MM.1S (cell line): ENCODE data around the gene PAX7.

Source experiments
- DNase-seq: peaks from one replicate; pipeline ENCODE4 v3.0.0-alpha.2; 2015
- H2AFZ ChIP-seq: fragments of 300-600 bp; sonication (generic); 2 replicates; pipeline ENCODE4 v1.6.0; 2016; ENCODE audit warnings: antibody characterized with exemption, low read length
- H3F3A ChIP-seq: fragments of 300-600 bp; sonication (generic); 2 replicates; pipeline ENCODE4 v1.6.1; 2016; ENCODE audit warnings: mild to moderate bottlenecking, antibody characterized with exemption, low read length, moderate library complexity, mixed read lengths; ENCODE audit not compliant: insufficient read depth
- H3K27ac ChIP-seq: fragments of 300-600 bp; sonication (generic); 2 replicates; pipeline ENCODE4 v1.5.1; 2016; ENCODE audit warnings: mild to moderate bottlenecking, low read length
- H3K27me3 ChIP-seq: fragments of 300-600 bp; sonication (generic); replicated peaks from 2 replicates; pipeline ENCODE4 v1.6.0; 2016; ENCODE audit warnings: low read length; ENCODE audit not compliant: insufficient read depth
- H3K36me3 ChIP-seq: fragments of 300-600 bp; sonication (generic); replicated peaks from 2 replicates; pipeline ENCODE4 v1.6.1; 2016; ENCODE audit warnings: mild to moderate bottlenecking, low read length, mixed read lengths; ENCODE audit not compliant: insufficient read depth
- H3K4me1 ChIP-seq: fragments of 300-600 bp; sonication (generic); 2 replicates; pipeline ENCODE4 v1.6.1; 2016; ENCODE audit warnings: low read length, mixed read lengths
- H3K4me2 ChIP-seq: fragments of 300-600 bp; sonication (generic); 2 replicates; pipeline ENCODE4 v1.6.0; 2016; ENCODE audit warnings: low read depth, low read length
- H3K4me3 ChIP-seq: fragments of 300-600 bp; sonication (generic); 2 replicates; pipeline ENCODE4 v1.5.1; 2016; ENCODE audit warnings: low read length, mixed read lengths
- H3K79me2 ChIP-seq: fragments of 300-600 bp; sonication (generic); 2 replicates; pipeline ENCODE4 v1.6.1; 2016; ENCODE audit warnings: mixed run types, low read length, mixed read lengths
- H3K9ac ChIP-seq: fragments of 300-600 bp; sonication (generic); 2 replicates; pipeline ENCODE4 v1.6.1; 2016; ENCODE audit warnings: low read length, mixed read lengths
- H3K9me2 ChIP-seq: fragments of 300-600 bp; sonication (generic); replicated peaks from 2 replicates; pipeline ENCODE4 v1.6.1; 2016; ENCODE audit warnings: mild to moderate bottlenecking, low read length, mixed read lengths; ENCODE audit not compliant: insufficient read depth
- H3K9me3 ChIP-seq: fragments of 300-600 bp; sonication (generic); replicated peaks from 2 replicates; pipeline ENCODE4 v1.6.1; 2016; ENCODE audit warnings: mild to moderate bottlenecking, low read length, mixed read lengths; ENCODE audit not compliant: insufficient read depth
- H4K20me1 ChIP-seq: fragments of 300-600 bp; sonication (generic); 2 replicates; pipeline ENCODE4 v1.6.1; 2016; ENCODE audit warnings: mild to moderate bottlenecking, low read length, moderate library complexity, mixed read lengths; ENCODE audit not compliant: insufficient read depth
- EZH2 ChIP-seq: fragments of 300-600 bp; sonication (generic); optimal IDR thresholded peaks from 2 replicates; pipeline ENCODE3; 2017; ENCODE audit warnings: low read depth, mild to moderate bottlenecking, antibody characterized with exemption, low read length, mixed read lengths
- EZH2phosphoT487 ChIP-seq: fragments of 300-600 bp; sonication (generic); IDR thresholded peaks from 2 replicates; pipeline ENCODE4 v1.6.1; 2018; ENCODE audit warnings: antibody characterized with exemption, low read length
- TF ChIP-seq, protein P1 (sequence below): fragments of 300-600 bp; sonication (generic); IDR thresholded peaks from 2 replicates; pipeline ENCODE4 v1.5.1; 2016; ENCODE audit warnings: antibody characterized with exemption, low read length, mixed read lengths

Gene PAX7

DNA sequence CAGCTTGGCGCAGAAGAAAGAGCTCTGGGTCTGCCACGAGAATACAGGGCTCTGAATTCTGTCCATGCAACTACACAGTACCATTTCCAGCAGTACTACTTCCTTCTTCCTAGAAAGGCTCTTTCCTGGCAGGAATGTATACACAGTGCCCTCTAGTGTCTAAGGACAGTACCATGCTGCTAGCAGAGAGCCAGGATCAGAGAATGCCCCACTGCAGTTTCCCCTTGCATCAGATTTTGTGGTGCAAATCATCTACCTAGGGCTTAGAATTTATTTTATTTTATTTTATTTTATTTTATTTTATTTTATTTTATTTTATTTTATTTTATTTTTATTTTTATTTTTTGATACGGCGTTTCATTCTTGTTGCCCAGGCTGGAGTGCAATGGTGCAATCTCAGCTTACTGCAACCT, 50.8 kb downstream of the PAX7 start:
- H4K20me1 ChIP-seq: no peaks in the 10 kb centered on the region
- no peaks in the 10 kb centered on the region for H3K9me2 ChIP-seq
- H3K27me3 ChIP-seq: peaks cover 90% of the 10 kb centered on the region
- no peaks in the 10 kb centered on the region for H3K36me3 ChIP-seq
- no peaks in the 10 kb centered on the region for H3F3A ChIP-seq
- H3K4me1 ChIP-seq: no peaks in the 10 kb centered on the region
- H3K4me3 ChIP-seq: no peak overlapping the region
- H3K27ac ChIP-seq: no peak overlapping the region
- no peak overlapping the region for H2AFZ ChIP-seq
- H3K4me2 ChIP-seq: no peak overlapping the region
- H3K79me2 ChIP-seq: no peaks in the 10 kb centered on the region
- peak; percentile 48 for DNase-seq
- no peaks in the 10 kb centered on the region for H3K9me3 ChIP-seq
- no peak overlapping the region for H3K9ac ChIP-seq
- TF ChIP-seq, protein P1, sequence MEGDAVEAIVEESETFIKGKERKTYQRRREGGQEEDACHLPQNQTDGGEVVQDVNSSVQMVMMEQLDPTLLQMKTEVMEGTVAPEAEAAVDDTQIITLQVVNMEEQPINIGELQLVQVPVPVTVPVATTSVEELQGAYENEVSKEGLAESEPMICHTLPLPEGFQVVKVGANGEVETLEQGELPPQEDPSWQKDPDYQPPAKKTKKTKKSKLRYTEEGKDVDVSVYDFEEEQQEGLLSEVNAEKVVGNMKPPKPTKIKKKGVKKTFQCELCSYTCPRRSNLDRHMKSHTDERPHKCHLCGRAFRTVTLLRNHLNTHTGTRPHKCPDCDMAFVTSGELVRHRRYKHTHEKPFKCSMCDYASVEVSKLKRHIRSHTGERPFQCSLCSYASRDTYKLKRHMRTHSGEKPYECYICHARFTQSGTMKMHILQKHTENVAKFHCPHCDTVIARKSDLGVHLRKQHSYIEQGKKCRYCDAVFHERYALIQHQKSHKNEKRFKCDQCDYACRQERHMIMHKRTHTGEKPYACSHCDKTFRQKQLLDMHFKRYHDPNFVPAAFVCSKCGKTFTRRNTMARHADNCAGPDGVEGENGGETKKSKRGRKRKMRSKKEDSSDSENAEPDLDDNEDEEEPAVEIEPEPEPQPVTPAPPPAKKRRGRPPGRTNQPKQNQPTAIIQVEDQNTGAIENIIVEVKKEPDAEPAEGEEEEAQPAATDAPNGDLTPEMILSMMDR: peak; percentile 66
- no peak for TF ChIP-seq EZH2
- TF ChIP-seq EZH2phosphoT487: no peak

DNA sequence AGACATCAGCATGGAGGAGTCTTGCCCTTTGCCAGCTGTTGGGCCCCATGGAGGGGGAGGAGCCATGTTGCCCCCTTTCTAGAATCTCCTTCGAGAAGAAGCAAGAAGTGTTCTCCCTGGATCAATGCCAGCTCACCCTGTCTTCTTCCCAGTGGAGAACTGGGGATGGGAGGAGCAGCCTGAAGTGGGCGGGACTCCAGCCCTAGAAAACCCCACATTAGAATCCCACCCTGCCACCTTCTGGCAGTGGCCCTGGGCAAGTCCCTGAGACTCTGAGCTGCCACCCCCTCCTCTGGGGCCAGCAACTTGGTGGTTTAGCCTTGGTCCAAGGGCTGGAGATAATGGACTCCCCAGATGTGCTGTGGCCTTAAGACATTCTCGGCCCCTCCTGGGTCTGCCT, 51.7 kb downstream of the PAX7 start:
- no peaks in the 10 kb centered on the region for H3K36me3 ChIP-seq
- peaks cover 89% of the 10 kb centered on the region for H3K27me3 ChIP-seq
- no peaks in the 10 kb centered on the region for H4K20me1 ChIP-seq
- DNase-seq: no peak
- no peak overlapping the region for H3K27ac ChIP-seq
- TF ChIP-seq EZH2phosphoT487 (no peak), EZH2 (no peak)
- TF ChIP-seq, protein P1: no peak
- no peak overlapping the region for H3K4me2 ChIP-seq
- no peaks in the 10 kb centered on the region for H3K4me1 ChIP-seq
- H3F3A ChIP-seq: no peaks in the 10 kb centered on the region
- H2AFZ ChIP-seq: no peak overlapping the region
- no peaks in the 10 kb centered on the region for H3K9me3 ChIP-seq
- no peaks in the 10 kb centered on the region for H3K79me2 ChIP-seq
- no peak overlapping the region for H3K9ac ChIP-seq
- no peak overlapping the region for H3K4me3 ChIP-seq
- H3K9me2 ChIP-seq: no peaks in the 10 kb centered on the region

DNA sequence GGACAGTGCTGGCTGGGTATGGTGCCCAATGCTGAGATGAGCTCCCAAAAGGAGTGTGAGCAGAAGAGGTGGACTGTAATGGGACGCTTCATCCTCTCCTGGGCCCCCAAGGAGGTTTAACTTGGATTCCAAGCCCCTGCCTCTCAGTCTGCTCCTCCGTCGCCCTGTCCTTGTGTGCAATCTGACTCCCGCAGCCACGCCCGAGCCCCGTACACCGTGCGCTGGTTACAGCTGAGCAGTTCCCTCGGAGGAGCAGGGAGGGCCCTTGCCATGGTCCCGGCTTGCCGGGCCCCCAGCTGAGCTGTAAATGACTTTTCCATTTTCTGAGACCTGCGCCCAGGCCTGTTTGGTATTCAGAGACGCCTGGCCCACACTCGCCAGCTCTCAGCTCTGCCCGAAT, 53.7 kb downstream of the PAX7 start:
- H3K79me2 ChIP-seq: no peaks in the 10 kb centered on the region
- no peak overlapping the region for H3K4me3 ChIP-seq
- no peak overlapping the region for H3K9ac ChIP-seq
- no peaks in the 10 kb centered on the region for H3F3A ChIP-seq
- TF ChIP-seq EZH2phosphoT487: no peak
- TF ChIP-seq, protein P1: no peak
- no peaks in the 10 kb centered on the region for H3K36me3 ChIP-seq
- H3K27ac ChIP-seq: no peak overlapping the region
- no peak overlapping the region for H2AFZ ChIP-seq
- no peak for DNase-seq
- no peaks in the 10 kb centered on the region for H4K20me1 ChIP-seq
- H3K9me2 ChIP-seq: no peaks in the 10 kb centered on the region
- no peak overlapping the region for H3K4me2 ChIP-seq
- H3K4me1 ChIP-seq: no peaks in the 10 kb centered on the region
- no peaks in the 10 kb centered on the region for H3K9me3 ChIP-seq
- H3K27me3 ChIP-seq: peaks cover 90% of the 10 kb centered on the region

DNA sequence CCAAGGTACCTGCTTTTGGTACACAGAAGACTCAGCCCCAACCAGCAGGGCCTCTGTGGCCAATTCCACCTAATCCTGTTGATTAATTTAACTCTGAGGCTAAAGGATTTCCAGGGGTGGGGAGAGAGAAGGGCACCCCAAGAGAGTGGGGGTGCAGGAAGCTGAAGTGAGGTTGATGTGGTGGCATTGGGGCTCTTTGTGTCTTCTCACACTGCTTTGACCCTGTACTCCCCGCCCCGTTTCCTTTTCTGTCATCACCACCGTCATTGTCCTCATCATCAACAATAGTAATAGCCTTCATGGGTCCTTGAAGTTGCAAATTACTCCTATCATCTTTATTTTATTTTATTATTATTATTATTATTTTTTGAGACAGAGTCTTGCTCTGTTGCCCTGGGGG, 55.9 kb downstream of the PAX7 start:
- DNase-seq: no peak
- no peaks in the 10 kb centered on the region for H3K79me2 ChIP-seq
- H3K27ac ChIP-seq: no peak overlapping the region
- no peaks in the 10 kb centered on the region for H3K4me1 ChIP-seq
- H3K9ac ChIP-seq: no peak overlapping the region
- H3K4me3 ChIP-seq: no peak overlapping the region
- no peaks in the 10 kb centered on the region for H3K9me3 ChIP-seq
- H3K27me3 ChIP-seq: peaks cover 94% of the 10 kb centered on the region
- no peaks in the 10 kb centered on the region for H4K20me1 ChIP-seq
- no peaks in the 10 kb centered on the region for H3K36me3 ChIP-seq
- TF ChIP-seq, protein P1: no peak
- no peak for TF ChIP-seq EZH2phosphoT487
- TF ChIP-seq EZH2: no peak
- no peak overlapping the region for H2AFZ ChIP-seq
- no peaks in the 10 kb centered on the region for H3F3A ChIP-seq
- H3K9me2 ChIP-seq: no peaks in the 10 kb centered on the region
- H3K4me2 ChIP-seq: no peak overlapping the region
